GM23338 (cell line): Measurements from ENCODE around the gene MEMO1. TPM values are rescaled to one million over a fixed set of nuclear protein-coding genes. Genes with fewer than 3 reads are reported as not detected.
"Not testable (repeated sequence)": the region's sequence is repeated elsewhere in the genome, so short reads cannot be mapped to it uniquely, and the experiment has no call there.

Experiments
- ATAC-seq: fragments of 200-7000 bp; cut with Tn5 transposase; 3 replicates; pipeline ENCODE4 v1.9.1; 2020
- DNase-seq: peaks from one replicate; pipeline ENCODE4 v3.0.0-alpha.2; 2015; ENCODE audit warnings: low spot score
- H2AFZ ChIP-seq: fragments of 200-600 bp; sonication (generic); 2 replicates; pipeline ENCODE4 v1.8.0; 2016; ENCODE audit warnings: antibody characterized with exemption, mild to moderate bottlenecking, moderate library complexity
- H3F3A ChIP-seq: fragments of 200-600 bp; sonication (generic); replicated peaks from 2 replicates; pipeline ENCODE4 v1.8.0; 2017; ENCODE audit warnings: antibody characterized with exemption, mixed run types, low read depth
- H3K27ac ChIP-seq: fragments of 200-600 bp; sonication (generic); 2 replicates; pipeline ENCODE4 v1.6.1; 2016; ENCODE audit warnings: low read depth
- H3K27me3 ChIP-seq: fragments of 200-600 bp; sonication (generic); 2 replicates; pipeline ENCODE4 v1.8.0; 2016; ENCODE audit warnings: mild to moderate bottlenecking, mixed run types, moderate library complexity; ENCODE audit not compliant: insufficient read depth
- H3K36me3 ChIP-seq: fragments of 200-600 bp; sonication (generic); 2 replicates; pipeline ENCODE4 v1.8.0; 2016; ENCODE audit warnings: mild to moderate bottlenecking; ENCODE audit not compliant: insufficient read depth
- H3K4me1 ChIP-seq: fragments of 200-600 bp; sonication (generic); 2 replicates; pipeline ENCODE4 v1.8.0; 2016; ENCODE audit warnings: mild to moderate bottlenecking, moderate library complexity; ENCODE audit not compliant: insufficient read depth
- H3K4me2 ChIP-seq: fragments of 200-600 bp; sonication (generic); 2 replicates; pipeline ENCODE4 v1.7.1; 2017; ENCODE audit warnings: mixed run types
- H3K4me3 ChIP-seq: fragments of 200-600 bp; sonication (generic); 2 replicates; pipeline ENCODE4 v1.6.1; 2016; ENCODE audit warnings: mixed run types
- H3K79me2 ChIP-seq: fragments of 200-600 bp; sonication (generic); replicated peaks from 2 replicates; pipeline ENCODE4 v1.8.0; 2017; ENCODE audit warnings: mild to moderate bottlenecking; ENCODE audit not compliant: insufficient read depth
- H3K9me2 ChIP-seq: fragments of 200-600 bp; sonication (generic); 2 replicates; pipeline ENCODE4 v1.8.0; 2017; ENCODE audit not compliant: insufficient read depth
- H4K20me1 ChIP-seq: fragments of 200-600 bp; sonication (generic); replicated peaks from 2 replicates; pipeline ENCODE4 v1.8.0; 2017; ENCODE audit warnings: mild to moderate bottlenecking; ENCODE audit not compliant: insufficient read depth
- H3K27ac Mint-ChIP-seq: 2 replicates; pipeline ENCODE4 v1.8.0; 2020; ENCODE audit warnings: inconsistent platforms, mild to moderate bottlenecking, moderate library complexity, mixed read lengths
- H3K27me3 Mint-ChIP-seq: 3 replicates; pipeline ENCODE4 v1.8.0; 2022; ENCODE audit warnings: low read depth, mild to moderate bottlenecking, moderate library complexity, mixed read lengths, inconsistent platforms; ENCODE audit not compliant: insufficient read depth, poor library complexity
- H3K36me3 Mint-ChIP-seq: 3 replicates; pipeline ENCODE4 v1.8.0; 2021; ENCODE audit warnings: low read depth, mild to moderate bottlenecking, inconsistent platforms, moderate library complexity, mixed read lengths
- H3K4me1 Mint-ChIP-seq: 3 replicates; pipeline ENCODE4 v1.8.0; 2020; ENCODE audit warnings: mild to moderate bottlenecking, inconsistent platforms, mixed read lengths
- H3K4me3 Mint-ChIP-seq: 3 replicates; pipeline ENCODE4 v1.8.0; 2021; ENCODE audit warnings: moderate library complexity, mild to moderate bottlenecking, inconsistent platforms, mixed read lengths
- H3K9me3 Mint-ChIP-seq: 3 replicates; pipeline ENCODE4 v1.8.0; 2020; ENCODE audit warnings: moderate library complexity, mild to moderate bottlenecking, inconsistent platforms, mixed read lengths
- EZH2phosphoT487 ChIP-seq: fragments of 200-600 bp; sonication (generic); IDR thresholded peaks from one replicate; pipeline ENCODE4 v1.8.1; 2018; ENCODE audit warnings: antibody characterized with exemption; ENCODE audit not compliant: unreplicated experiment
- NANOG ChIP-seq: IDR thresholded peaks from 2 replicates; pipeline ENCODE4 v1.6.1; 2016; ENCODE audit warnings: antibody characterized with exemption, borderline replicate concordance
- STAT1 ChIP-seq: IDR thresholded peaks from one replicate; pipeline ENCODE4 v1.6.1; 2016; ENCODE audit warnings: antibody characterized with exemption; ENCODE audit not compliant: unreplicated experiment
- polyA plus RNA-seq: library from polyadenylated mRNA; unstranded; fragments of >200 nt; fragmentation: Nextera tagmentation; extraction: Ambion mirVana; gene quantifications from 2 replicates; pipeline ENCODE4 v1.2.1, GENCODE V29; 2016
- total RNA-seq: library from RNA; depleted of rRNA; stranded (reverse); fragments of >200 nt; shearing (Covaris generic); gene quantifications from 2 replicates; pipeline ENCODE4 v1.2.3, GENCODE V29; 2014
- TF ChIP-seq, protein P1 (sequence below): IDR thresholded peaks from one replicate; pipeline ENCODE4 v1.6.1; 2018; ENCODE audit warnings: antibody characterized with exemption; ENCODE audit not compliant: unreplicated experiment
- TF ChIP-seq, protein P2 (sequence below): fragments of 250-450 bp; sonication (Bioruptor Pico); IDR thresholded peaks from 2 replicates; pipeline ENCODE4 v1.5.0; 2020; ENCODE audit warnings: mild to moderate bottlenecking, moderate library complexity

The MEMO1 gene
- total and polyA plus RNA-seq, 2 experiments from 2014 or later = 39.1 to 67.0 TPM

DNA sequence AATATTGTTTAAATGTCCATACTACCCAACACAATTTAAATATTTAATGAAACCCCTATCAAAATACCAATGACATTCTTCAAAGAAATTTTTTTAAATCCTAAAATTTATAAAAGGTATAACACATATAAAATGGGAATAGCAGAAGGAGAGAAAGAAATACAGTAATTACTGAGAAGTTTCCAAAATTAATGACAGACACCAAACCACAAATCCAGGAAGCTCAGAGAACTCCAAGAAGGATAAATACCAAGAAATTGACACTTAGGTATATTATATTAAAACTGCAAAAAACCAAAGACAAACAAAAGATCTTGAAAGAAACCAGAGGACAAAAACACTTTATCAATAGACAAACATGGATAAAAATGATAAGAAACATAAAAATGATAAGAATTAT lies 101.1 kb downstream of the MEMO1 start:
- no peaks in the 10 kb centered on the region for H3K4me1 ChIP-seq
- no peak overlapping the region for H2AFZ ChIP-seq
- no peak for ATAC-seq
- TF ChIP-seq NANOG = no peak
- TF ChIP-seq, protein P1, sequence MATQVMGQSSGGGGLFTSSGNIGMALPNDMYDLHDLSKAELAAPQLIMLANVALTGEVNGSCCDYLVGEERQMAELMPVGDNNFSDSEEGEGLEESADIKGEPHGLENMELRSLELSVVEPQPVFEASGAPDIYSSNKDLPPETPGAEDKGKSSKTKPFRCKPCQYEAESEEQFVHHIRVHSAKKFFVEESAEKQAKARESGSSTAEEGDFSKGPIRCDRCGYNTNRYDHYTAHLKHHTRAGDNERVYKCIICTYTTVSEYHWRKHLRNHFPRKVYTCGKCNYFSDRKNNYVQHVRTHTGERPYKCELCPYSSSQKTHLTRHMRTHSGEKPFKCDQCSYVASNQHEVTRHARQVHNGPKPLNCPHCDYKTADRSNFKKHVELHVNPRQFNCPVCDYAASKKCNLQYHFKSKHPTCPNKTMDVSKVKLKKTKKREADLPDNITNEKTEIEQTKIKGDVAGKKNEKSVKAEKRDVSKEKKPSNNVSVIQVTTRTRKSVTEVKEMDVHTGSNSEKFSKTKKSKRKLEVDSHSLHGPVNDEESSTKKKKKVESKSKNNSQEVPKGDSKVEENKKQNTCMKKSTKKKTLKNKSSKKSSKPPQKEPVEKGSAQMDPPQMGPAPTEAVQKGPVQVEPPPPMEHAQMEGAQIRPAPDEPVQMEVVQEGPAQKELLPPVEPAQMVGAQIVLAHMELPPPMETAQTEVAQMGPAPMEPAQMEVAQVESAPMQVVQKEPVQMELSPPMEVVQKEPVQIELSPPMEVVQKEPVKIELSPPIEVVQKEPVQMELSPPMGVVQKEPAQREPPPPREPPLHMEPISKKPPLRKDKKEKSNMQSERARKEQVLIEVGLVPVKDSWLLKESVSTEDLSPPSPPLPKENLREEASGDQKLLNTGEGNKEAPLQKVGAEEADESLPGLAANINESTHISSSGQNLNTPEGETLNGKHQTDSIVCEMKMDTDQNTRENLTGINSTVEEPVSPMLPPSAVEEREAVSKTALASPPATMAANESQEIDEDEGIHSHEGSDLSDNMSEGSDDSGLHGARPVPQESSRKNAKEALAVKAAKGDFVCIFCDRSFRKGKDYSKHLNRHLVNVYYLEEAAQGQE = no peak
- H3K9me3 Mint-ChIP-seq = no peaks in the 10 kb centered on the region
- peaks cover 2% of the 10 kb centered on the region; the same call in 1 of the 3 replicates for H3K36me3 Mint-ChIP-seq
- H3K27me3 Mint-ChIP-seq = peaks cover 3% of the 10 kb centered on the region
- no peaks in the 10 kb centered on the region for H3K79me2 ChIP-seq
- H3K27ac Mint-ChIP-seq = no peak overlapping the region
- H3K4me2 ChIP-seq = no peak overlapping the region
- no peaks in the 10 kb centered on the region for H3F3A ChIP-seq
- H3K4me1 Mint-ChIP-seq = no peaks in the 10 kb centered on the region
- H3K9me2 ChIP-seq = no peaks in the 10 kb centered on the region
- H3K4me3 Mint-ChIP-seq = no peak overlapping the region
- no peak for DNase-seq
- H3K27ac ChIP-seq = no peak overlapping the region
- H3K4me3 ChIP-seq = no peak overlapping the region
- no peaks in the 10 kb centered on the region for H3K36me3 ChIP-seq
- no peaks in the 10 kb centered on the region for H3K27me3 ChIP-seq
- H4K20me1 ChIP-seq = no peaks in the 10 kb centered on the region

DNA sequence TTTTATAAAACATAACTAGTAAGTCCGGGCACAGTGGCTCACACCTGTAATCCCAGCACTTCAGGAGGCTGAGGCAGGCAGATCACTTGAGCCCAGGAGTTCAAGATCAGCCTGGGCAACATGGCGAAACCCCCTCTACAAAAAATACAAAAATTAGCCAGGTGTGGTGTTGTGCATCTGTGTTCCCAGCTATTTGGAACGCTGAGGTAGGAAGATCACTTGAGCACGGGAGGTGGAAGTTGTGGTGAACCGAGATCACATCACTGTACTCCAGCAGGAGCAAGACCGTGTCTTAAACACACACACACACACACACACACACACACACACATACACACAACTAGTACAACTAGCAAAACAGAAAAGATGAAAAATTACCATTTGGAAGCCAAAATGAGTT lies 103.3 kb downstream of the MEMO1 start:
- not testable (repeated sequence) for H2AFZ ChIP-seq, H3K4me1 ChIP-seq, ATAC-seq, H3K9me3 Mint-ChIP-seq, H3F3A ChIP-seq, H4K20me1 ChIP-seq, H3K4me3 ChIP-seq, H3K4me1 Mint-ChIP-seq, H3K4me2 ChIP-seq, DNase-seq, H3K27me3 Mint-ChIP-seq, H3K27me3 ChIP-seq, H3K36me3 ChIP-seq, H3K9me2 ChIP-seq, H3K36me3 Mint-ChIP-seq, H3K79me2 ChIP-seq, H3K4me3 Mint-ChIP-seq, H3K27ac ChIP-seq
- H3K27ac Mint-ChIP-seq = peak overlapping the region; percentile 80; the same call in 1 of the 2 replicates

DNA sequence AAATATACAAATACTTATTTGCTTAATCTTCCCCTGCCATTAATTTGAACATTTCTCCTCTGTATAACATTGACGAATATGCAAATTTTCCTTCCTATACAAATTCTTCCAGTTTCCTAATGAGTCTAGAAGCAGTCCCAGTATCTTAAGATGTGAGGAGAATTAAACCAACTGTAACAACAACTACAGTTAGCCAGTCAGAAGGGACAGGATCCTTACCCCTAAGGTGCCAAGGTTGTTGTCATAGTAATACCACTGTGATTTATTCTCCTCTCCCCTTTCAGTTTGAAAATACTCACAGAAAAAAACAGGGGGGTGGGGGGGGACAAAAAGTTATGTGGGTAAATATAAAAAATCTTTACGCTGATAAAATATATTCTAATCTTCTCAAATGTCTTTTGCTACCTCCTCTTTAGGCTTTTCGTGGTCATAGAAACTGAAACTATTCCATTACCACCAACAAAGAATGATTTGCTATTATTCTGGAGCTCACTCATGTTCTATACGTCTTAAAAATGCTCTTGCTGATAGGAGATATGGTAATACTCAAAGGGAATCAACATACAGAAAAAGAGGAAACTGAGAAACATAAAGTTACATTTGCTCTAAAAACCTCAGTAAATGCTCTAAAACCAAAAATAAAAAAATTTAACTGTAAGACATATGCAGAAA lies 107.6 kb downstream of the MEMO1 start:
- Mint-ChIP-seq H3K36me3 (peaks cover 48% of the 10 kb centered on the region), H3K4me1 (peaks cover 5% of the 10 kb centered on the region; the same call in 2 of the 3 replicates), H3K4me3 (no peak overlapping the region), H3K27me3 (peaks cover 3% of the 10 kb centered on the region), H3K9me3 (peaks cover 20% of the 10 kb centered on the region), H3K27ac (no peak overlapping the region)
- no peak overlapping the region for H3K4me3 ChIP-seq
- H3K9me2 ChIP-seq = no peaks in the 10 kb centered on the region
- H3K27me3 ChIP-seq = no peaks in the 10 kb centered on the region
- no peak overlapping the region for H2AFZ ChIP-seq
- H3K4me1 ChIP-seq = no peaks in the 10 kb centered on the region
- no peaks in the 10 kb centered on the region for H3F3A ChIP-seq
- no peak for ATAC-seq
- 0 out of 2 replicates have a peak, but pooled peaks cover 4% of the 10 kb centered on the region for H3K36me3 ChIP-seq
- no peak for DNase-seq
- H3K4me2 ChIP-seq = no peak overlapping the region
- H3K79me2 ChIP-seq = 0 out of 2 replicates have a peak, but pooled peaks cover 3% of the 10 kb centered on the region
- no peak overlapping the region for H3K27ac ChIP-seq
- no peaks in the 10 kb centered on the region; the same call in none of the 2 replicates for H4K20me1 ChIP-seq
- TF ChIP-seq EZH2phosphoT487 = no peak
- TF ChIP-seq, protein P2, sequence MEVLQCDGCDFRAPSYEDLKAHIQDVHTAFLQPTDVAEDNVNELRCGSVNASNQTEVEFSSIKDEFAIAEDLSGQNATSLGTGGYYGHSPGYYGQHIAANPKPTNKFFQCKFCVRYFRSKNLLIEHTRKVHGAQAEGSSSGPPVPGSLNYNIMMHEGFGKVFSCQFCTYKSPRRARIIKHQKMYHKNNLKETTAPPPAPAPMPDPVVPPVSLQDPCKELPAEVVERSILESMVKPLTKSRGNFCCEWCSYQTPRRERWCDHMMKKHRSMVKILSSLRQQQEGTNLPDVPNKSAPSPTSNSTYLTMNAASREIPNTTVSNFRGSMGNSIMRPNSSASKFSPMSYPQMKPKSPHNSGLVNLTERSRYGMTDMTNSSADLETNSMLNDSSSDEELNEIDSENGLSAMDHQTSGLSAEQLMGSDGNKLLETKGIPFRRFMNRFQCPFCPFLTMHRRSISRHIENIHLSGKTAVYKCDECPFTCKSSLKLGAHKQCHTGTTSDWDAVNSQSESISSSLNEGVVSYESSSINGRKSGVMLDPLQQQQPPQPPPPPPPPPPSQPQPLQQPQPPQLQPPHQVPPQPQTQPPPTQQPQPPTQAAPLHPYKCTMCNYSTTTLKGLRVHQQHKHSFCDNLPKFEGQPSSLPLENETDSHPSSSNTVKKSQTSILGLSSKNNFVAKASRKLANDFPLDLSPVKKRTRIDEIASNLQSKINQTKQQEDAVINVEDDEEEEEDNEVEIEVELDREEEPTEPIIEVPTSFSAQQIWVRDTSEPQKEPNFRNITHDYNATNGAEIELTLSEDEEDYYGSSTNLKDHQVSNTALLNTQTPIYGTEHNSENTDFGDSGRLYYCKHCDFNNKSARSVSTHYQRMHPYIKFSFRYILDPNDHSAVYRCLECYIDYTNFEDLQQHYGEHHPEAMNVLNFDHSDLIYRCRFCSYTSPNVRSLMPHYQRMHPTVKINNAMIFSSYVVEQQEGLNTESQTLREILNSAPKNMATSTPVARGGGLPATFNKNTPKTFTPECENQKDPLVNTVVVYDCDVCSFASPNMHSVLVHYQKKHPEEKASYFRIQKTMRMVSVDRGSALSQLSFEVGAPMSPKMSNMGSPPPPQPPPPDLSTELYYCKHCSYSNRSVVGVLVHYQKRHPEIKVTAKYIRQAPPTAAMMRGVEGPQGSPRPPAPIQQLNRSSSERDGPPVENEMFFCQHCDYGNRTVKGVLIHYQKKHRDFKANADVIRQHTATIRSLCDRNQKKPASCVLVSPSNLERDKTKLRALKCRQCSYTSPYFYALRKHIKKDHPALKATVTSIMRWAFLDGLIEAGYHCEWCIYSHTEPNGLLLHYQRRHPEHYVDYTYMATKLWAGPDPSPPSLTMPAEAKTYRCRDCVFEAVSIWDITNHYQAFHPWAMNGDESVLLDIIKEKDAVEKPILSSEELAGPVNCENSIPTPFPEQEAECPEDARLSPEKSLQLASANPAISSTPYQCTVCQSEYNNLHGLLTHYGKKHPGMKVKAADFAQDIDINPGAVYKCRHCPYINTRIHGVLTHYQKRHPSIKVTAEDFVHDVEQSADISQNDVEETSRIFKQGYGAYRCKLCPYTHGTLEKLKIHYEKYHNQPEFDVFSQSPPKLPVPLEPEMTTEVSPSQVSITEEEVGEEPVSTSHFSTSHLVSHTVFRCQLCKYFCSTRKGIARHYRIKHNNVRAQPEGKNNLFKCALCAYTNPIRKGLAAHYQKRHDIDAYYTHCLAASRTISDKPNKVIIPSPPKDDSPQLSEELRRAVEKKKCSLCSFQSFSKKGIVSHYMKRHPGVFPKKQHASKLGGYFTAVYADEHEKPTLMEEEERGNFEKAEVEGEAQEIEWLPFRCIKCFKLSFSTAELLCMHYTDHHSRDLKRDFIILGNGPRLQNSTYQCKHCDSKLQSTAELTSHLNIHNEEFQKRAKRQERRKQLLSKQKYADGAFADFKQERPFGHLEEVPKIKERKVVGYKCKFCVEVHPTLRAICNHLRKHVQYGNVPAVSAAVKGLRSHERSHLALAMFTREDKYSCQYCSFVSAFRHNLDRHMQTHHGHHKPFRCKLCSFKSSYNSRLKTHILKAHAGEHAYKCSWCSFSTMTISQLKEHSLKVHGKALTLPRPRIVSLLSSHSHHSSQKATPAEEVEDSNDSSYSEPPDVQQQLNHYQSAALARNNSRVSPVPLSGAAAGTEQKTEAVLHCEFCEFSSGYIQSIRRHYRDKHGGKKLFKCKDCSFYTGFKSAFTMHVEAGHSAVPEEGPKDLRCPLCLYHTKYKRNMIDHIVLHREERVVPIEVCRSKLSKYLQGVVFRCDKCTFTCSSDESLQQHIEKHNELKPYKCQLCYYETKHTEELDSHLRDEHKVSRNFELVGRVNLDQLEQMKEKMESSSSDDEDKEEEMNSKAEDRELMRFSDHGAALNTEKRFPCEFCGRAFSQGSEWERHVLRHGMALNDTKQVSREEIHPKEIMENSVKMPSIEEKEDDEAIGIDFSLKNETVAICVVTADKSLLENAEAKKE (CRISPR knock-in tag) = no peak
- no peak for TF ChIP-seq STAT1
